AG04449 (cell line): ENCODE data around the gene FAM222A.

Experiments
- CTCF ChIA-PET: fragments of 350-600 bp; formaldehyde crosslinking; extraction: SDS; loops from one replicate; lab custom pipeline; 2021; ENCODE audit warnings: antibody characterized with exemption; lab: Yijun Ruan, JAX
- POLR2A ChIA-PET: fragments of 400-600, 350-600 bp; formaldehyde crosslinking; extraction: SDS; loops from one replicate; lab custom pipeline; 2020; ENCODE audit warnings: antibody characterized with exemption, inconsistent platforms; lab: Yijun Ruan, JAX
- DNase-seq: peaks from one replicate; pipeline ENCODE4 v3.0.0-alpha.2; 2010; ENCODE audit warnings: low read depth, low spot score
- H3K4me3 ChIP-seq: 2 replicates; pipeline ENCODE4 v1.5.1; 2011; ENCODE audit warnings: low read depth, mild to moderate bottlenecking, control low read depth, low read length
- TF ChIP-seq, protein P1 (sequence below): IDR thresholded peaks from one replicate; pipeline ENCODE4 v1.5.1; 2011; ENCODE audit warnings: mild to moderate bottlenecking, moderate library complexity, low read length, control low read depth, inconsistent platforms; ENCODE audit not compliant: insufficient read depth; ENCODE audit errors: missing control alignments

The FAM222A gene

DNA sequence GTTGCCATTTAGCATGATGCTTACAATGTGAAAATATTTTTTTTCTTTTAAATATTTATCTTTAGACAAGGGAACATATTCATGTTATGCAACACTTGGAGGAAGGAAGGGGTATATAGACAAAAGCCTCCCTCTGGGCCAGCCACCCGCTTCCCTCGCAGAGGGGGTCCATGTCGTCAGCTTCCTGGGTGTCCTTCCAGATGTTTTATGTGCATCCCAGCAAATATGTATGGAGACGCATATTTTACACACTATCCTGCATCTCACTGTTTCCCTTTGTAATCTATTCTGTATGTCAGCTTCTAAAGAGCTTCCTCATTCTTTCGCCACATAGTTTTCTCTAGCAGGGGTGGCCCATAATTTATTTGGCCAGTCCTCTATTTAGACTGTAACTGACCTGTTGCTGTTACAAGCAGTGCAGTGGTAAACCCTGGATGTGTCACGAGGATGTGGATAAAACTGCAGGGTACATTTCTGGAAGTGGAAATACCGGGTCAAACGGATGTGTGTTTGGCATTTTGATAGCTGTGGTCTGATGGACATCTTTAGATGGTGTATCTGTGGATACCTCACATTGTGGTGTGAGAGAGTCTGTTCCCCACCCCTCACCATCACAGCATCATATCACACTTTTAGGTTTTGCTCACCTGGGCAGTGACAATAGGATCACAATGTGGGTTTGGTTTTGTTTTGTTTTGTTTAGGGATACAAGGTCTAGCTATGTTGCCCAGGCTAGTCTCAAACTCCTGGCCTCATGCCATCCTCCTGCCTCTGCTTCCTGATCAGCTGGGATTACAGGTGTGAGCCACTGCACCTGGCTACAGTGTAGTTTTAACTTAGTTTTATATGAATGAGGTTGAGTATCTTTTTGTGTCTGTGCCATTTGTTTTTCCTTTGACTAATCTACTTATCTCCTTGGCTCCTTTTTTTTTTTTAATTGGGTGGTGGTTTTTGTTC, 31.6 kb downstream of the FAM222A start:
- TF ChIP-seq, protein P1, sequence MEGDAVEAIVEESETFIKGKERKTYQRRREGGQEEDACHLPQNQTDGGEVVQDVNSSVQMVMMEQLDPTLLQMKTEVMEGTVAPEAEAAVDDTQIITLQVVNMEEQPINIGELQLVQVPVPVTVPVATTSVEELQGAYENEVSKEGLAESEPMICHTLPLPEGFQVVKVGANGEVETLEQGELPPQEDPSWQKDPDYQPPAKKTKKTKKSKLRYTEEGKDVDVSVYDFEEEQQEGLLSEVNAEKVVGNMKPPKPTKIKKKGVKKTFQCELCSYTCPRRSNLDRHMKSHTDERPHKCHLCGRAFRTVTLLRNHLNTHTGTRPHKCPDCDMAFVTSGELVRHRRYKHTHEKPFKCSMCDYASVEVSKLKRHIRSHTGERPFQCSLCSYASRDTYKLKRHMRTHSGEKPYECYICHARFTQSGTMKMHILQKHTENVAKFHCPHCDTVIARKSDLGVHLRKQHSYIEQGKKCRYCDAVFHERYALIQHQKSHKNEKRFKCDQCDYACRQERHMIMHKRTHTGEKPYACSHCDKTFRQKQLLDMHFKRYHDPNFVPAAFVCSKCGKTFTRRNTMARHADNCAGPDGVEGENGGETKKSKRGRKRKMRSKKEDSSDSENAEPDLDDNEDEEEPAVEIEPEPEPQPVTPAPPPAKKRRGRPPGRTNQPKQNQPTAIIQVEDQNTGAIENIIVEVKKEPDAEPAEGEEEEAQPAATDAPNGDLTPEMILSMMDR: no peak
- H3K4me3 ChIP-seq: no peak overlapping the region
- CTCF ChIA-PET: interaction anchor here (0.8 to 1.2 kb wide), 3 partner anchors 29 to 148 kb away, joined by 3 to 5 read pairs (median 4); no protein-coding TSS in a partner anchor
- DNase-seq: no peak
- POLR2A ChIA-PET: no interaction called here

DNA sequence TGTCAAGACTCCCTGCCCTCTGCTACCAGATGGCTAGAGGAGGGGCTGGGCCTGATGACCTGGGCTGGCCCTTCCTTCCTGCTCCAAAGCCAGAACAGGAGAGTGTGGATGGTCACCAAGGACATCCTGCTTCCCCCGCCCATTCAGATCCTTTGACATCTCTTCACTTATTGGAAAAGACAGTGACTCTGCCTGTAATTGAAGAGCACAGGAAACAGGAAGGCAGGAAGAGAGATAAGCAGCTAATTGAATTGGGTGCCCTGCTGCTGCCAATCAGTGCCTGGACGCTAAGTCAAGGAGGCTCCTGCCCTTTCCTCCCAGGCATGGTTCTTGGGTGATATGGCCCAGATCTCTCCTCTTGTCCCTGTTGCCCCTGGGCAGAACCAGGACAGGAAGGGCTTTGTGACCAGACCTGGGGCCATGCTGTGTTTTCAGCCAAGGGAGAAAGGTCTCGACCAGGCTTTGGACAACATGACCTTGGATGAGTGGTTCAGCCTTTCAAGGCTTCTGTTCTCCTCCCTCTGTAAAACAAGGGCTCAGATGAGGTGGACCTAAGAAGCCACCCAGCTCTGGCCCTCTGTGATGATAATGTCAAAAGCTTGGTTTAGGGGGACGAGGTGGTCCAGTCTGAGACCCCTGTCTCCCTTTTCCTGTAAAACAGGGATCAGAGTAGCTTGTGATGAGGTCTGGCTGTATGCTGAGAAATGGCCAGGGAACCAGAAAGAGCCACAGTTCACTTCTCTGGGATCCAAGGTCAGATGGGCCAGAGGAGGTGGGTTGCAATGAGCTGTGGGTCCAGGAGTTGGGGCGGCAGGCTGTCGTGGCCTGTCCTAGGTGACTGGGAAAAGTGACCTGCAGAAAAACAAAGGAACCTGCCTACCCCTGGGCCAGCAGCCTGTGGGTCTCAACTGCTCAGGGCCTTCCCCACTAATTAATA, 38.8 kb downstream of the FAM222A start:
- CTCF ChIA-PET: interaction anchor here (3.0 kb wide), 1 partner anchor 23 kb away, joined by 12 read pairs; no protein-coding TSS in a partner anchor
- no peak for DNase-seq
- POLR2A ChIA-PET: no interaction called here
- TF ChIP-seq, protein P1: no peak
- H3K4me3 ChIP-seq: no peak overlapping the region

DNA sequence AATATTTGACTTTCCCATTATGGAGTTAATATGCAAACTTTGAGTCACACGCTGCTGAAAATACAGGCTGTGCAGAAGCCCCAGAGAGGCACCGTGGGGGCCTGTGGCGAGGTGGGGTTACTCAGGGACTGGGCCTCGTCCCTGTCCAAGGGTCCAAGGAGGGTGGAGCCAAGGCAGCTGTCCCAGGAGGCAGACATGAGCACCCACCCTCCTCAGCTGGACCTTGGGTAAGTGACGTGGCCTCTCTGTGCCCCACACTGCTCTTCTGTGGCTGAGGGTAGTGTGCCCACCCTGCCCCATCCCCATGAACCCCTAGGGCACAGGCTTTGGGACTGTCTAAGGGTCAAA, 39.4 kb downstream of the FAM222A start:
- ChIA-PET CTCF (interaction anchor here (3.0 kb wide), 1 partner anchor 22 kb away, joined by 12 read pairs; no protein-coding TSS in a partner anchor), POLR2A (no interaction called here)
- no peak for DNase-seq
- no peak overlapping the region for H3K4me3 ChIP-seq
- TF ChIP-seq, protein P1: no peak

DNA sequence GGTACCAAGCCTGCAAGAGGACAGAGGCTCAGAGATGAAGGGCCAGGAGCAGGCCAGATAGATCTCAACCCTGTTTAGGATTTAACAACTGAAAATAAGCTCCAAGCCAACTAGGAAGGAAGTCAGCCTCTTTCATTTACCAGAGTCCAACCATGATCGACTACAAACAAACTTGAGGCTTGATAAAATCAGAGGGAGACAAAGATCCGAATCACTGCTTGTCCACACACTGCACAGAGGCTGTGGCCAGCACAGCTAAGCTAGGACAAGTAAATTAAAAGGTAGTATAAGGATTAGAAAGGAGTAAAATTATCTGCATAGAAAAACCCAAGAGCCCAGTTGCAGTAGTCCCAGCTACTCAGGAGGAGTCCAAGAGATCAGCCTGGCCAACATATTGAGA, 40.3 kb downstream of the FAM222A start:
- no peak overlapping the region for H3K4me3 ChIP-seq
- TF ChIP-seq, protein P1: no peak
- ChIA-PET POLR2A (no interaction called here), CTCF (interaction anchor here (0.9 to 3.0 kb wide), 3 partner anchors 21 to 156 kb away, joined by 3 to 12 read pairs (median 3); no protein-coding TSS in a partner anchor)
- DNase-seq: no peak

DNA sequence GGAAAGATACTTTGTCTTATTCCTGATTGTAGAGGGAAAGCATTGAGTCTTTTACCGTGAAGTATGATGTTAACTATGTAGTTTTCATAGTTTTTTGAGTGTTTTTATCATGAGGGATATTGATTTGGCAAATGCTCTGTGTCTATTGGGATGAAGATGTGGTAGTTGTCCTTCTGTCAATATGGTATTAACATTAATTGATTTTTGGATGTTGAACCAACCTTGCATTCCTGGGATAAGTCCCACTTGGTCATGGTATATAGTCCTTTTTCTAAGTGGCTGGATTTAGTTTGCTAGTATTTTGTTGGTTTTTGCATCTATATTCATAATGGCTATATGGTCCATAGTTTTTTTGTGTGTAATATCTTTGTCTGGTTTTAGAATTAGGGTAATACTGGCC, 42.8 kb downstream of the FAM222A start:
- ChIA-PET CTCF (no interaction called here), POLR2A (no interaction called here)
- no peak overlapping the region for H3K4me3 ChIP-seq
- TF ChIP-seq, protein P1: no peak
- no peak for DNase-seq
